Measurements from ENCODE around the gene PLIN3. TPM values are rescaled to one million over a fixed set of nuclear protein-coding genes. Genes with fewer than 3 reads are reported as not detected.
"Not testable (repeated sequence)": the region's sequence is repeated elsewhere in the genome, so short reads cannot be mapped to it uniquely, and the experiment has no call there.

PLIN3 gene
- total RNA-seq, 1 donor from 2014 or later: 73.1 TPM

DNA sequence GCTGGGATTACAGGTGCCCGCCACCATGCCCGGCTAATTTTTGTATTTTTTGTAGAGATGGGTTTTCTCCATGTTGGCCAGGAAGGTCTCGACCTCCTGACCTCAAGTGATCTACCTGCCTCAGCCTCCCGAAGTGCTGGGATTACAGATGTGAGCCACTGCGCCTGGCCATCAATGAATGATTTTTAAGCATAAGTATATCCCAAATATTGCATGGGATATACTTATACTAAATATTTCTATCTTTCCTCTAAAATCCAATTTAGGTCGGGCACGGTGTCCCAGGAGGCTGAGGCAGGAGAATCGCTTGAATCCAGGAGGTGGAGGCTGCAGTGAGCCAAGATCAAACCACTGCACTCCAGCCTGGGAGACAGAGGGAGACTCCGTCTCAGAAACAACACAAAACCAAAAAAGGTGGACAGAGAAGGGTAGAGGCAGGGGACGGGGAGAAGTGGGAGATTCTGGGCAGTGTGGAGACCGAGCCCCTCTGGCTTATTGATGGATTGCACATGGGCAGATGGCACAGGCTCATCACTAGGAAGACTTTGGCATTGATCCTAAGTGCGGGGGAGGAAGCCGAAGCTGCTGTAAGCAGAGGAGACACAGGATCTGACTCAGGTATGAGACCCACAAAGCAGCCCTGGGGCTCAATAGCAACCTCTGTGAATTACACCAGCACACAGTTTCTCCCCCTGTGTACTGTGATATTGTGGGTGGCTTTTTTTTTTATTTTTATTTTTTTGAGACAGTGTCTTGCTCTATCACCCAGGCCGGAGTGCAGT lies 21.8 kb upstream of the PLIN3 start:
- peaks cover 3% of the 10 kb centered on the region for H3K27me3 Mint-ChIP-seq (ENCODE audit: unreplicated experiment)
- no peak for DNase-seq (ENCODE audit: low spot score)
- TF ChIP-seq, protein P1, sequence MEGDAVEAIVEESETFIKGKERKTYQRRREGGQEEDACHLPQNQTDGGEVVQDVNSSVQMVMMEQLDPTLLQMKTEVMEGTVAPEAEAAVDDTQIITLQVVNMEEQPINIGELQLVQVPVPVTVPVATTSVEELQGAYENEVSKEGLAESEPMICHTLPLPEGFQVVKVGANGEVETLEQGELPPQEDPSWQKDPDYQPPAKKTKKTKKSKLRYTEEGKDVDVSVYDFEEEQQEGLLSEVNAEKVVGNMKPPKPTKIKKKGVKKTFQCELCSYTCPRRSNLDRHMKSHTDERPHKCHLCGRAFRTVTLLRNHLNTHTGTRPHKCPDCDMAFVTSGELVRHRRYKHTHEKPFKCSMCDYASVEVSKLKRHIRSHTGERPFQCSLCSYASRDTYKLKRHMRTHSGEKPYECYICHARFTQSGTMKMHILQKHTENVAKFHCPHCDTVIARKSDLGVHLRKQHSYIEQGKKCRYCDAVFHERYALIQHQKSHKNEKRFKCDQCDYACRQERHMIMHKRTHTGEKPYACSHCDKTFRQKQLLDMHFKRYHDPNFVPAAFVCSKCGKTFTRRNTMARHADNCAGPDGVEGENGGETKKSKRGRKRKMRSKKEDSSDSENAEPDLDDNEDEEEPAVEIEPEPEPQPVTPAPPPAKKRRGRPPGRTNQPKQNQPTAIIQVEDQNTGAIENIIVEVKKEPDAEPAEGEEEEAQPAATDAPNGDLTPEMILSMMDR (IDR thresholded peaks at IDR 0.05; ENCODE audit: unreplicated experiment): no peak
- no peaks in the 10 kb centered on the region for H3K4me1 Mint-ChIP-seq (ENCODE audit: unreplicated experiment)
- no peaks in the 10 kb centered on the region for H3K36me3 Mint-ChIP-seq (ENCODE audit: low read depth, unreplicated experiment)
- H3K9me3 Mint-ChIP-seq (ENCODE audit: unreplicated experiment): no peaks in the 10 kb centered on the region
- H3K4me3 Mint-ChIP-seq (ENCODE audit: unreplicated experiment): no peak overlapping the region
- H3K27ac Mint-ChIP-seq (ENCODE audit: unreplicated experiment): no peak overlapping the region

GRCh38 chr19:4887803-4888202 lies 20.3 kb upstream of the PLIN3 start:
- not testable (repeated sequence) for H3K27me3 Mint-ChIP-seq (ENCODE audit: unreplicated experiment); H3K27ac Mint-ChIP-seq (ENCODE audit: unreplicated experiment); DNase-seq (ENCODE audit: low spot score); H3K9me3 Mint-ChIP-seq (ENCODE audit: unreplicated experiment); H3K4me1 Mint-ChIP-seq (ENCODE audit: unreplicated experiment); H3K36me3 Mint-ChIP-seq (ENCODE audit: low read depth, unreplicated experiment); H3K4me3 Mint-ChIP-seq (ENCODE audit: unreplicated experiment)

GRCh38 chr19:4884993-4885392 lies 17.5 kb upstream of the PLIN3 start:
- H3K9me3 Mint-ChIP-seq (ENCODE audit: unreplicated experiment); H3K4me1 Mint-ChIP-seq (ENCODE audit: unreplicated experiment); DNase-seq (ENCODE audit: low spot score); H3K4me3 Mint-ChIP-seq (ENCODE audit: unreplicated experiment); H3K27me3 Mint-ChIP-seq (ENCODE audit: unreplicated experiment); H3K36me3 Mint-ChIP-seq (ENCODE audit: low read depth, unreplicated experiment); H3K27ac Mint-ChIP-seq (ENCODE audit: unreplicated experiment): not testable (repeated sequence)

DNA sequence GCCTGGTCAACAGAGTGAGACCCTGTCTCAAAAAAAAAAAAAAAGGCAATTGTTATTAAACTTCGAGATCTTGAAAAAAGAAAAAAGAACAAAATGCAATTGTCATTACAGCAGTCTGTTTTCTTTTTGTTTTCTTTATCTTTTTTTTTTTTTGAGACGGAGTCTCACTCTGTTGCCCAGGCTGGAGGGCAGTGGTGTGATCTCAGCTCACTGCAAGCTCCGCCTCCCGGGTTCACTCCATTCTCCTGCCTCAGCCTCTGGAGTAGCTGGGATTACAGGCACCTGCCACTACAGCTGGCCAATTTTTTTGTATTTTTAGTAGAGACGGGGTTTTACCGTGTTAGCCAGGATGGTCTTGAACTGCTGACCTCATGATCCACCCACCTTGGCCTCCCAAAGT lies 15.4 kb upstream of the PLIN3 start:
- H3K4me3 Mint-ChIP-seq (ENCODE audit: unreplicated experiment); DNase-seq (ENCODE audit: low spot score); H3K27ac Mint-ChIP-seq (ENCODE audit: unreplicated experiment); H3K36me3 Mint-ChIP-seq (ENCODE audit: low read depth, unreplicated experiment); H3K9me3 Mint-ChIP-seq (ENCODE audit: unreplicated experiment); H3K4me1 Mint-ChIP-seq (ENCODE audit: unreplicated experiment); H3K27me3 Mint-ChIP-seq (ENCODE audit: unreplicated experiment): not testable (repeated sequence)

GRCh38 chr19:4879041-4879440 lies 11.6 kb upstream of the PLIN3 start:
- H3K27me3 Mint-ChIP-seq (ENCODE audit: unreplicated experiment): no peaks in the 10 kb centered on the region
- H3K27ac Mint-ChIP-seq (ENCODE audit: unreplicated experiment): no peak overlapping the region
- H3K9me3 Mint-ChIP-seq (ENCODE audit: unreplicated experiment): no peaks in the 10 kb centered on the region
- DNase-seq (ENCODE audit: low spot score): no peak
- no peaks in the 10 kb centered on the region for H3K4me1 Mint-ChIP-seq (ENCODE audit: unreplicated experiment)
- H3K4me3 Mint-ChIP-seq (ENCODE audit: unreplicated experiment): no peak overlapping the region
- no peaks in the 10 kb centered on the region for H3K36me3 Mint-ChIP-seq (ENCODE audit: low read depth, unreplicated experiment)
- TF ChIP-seq, protein P1 (IDR thresholded peaks at IDR 0.05; ENCODE audit: unreplicated experiment): no peak

DNA sequence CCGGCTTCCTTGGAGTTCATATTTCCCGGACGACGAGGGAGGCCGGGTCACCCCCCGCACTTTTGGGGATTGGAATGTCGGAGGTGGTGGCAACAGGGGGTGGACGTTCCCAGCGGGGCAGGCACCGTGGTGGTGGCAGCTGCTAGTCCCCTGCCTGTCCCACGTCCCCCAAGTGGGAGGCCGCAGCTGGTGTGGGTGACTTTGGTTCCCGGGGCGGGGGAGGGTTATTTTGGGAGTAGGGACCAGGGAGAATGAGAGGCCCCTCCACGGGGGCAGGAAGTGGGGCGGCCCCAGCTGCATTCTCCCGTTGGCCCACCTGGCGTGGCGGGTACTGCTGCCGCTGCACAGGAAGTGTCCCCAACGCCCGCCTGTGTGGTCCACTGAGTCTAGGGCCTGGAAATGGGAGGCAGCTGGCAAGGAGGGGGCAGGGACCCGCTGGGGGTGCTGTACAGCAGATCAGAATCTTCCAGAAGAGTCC lies 11.1 kb upstream of the PLIN3 start:
- TF ChIP-seq, protein P1 (IDR thresholded peaks at IDR 0.05; ENCODE audit: unreplicated experiment): no peak
- no peak for DNase-seq (ENCODE audit: low spot score)
- no peaks in the 10 kb centered on the region for H3K36me3 Mint-ChIP-seq (ENCODE audit: low read depth, unreplicated experiment)
- no peaks in the 10 kb centered on the region for H3K4me1 Mint-ChIP-seq (ENCODE audit: unreplicated experiment)
- no peaks in the 10 kb centered on the region for H3K27me3 Mint-ChIP-seq (ENCODE audit: unreplicated experiment)
- no peak overlapping the region for H3K27ac Mint-ChIP-seq (ENCODE audit: unreplicated experiment)
- no peak overlapping the region for H3K4me3 Mint-ChIP-seq (ENCODE audit: unreplicated experiment)
- no peaks in the 10 kb centered on the region for H3K9me3 Mint-ChIP-seq (ENCODE audit: unreplicated experiment)
